Measurements from ENCODE around the gene BRMS1.

BRMS1 gene

GRCh38 chr11:66297610-66298009 is 47.3 kb downstream of the BRMS1 start:
- Histone ChIP-seq H3K9ac (ENCODE audit: low read depth, low read length) (no peak overlapping the region), H3K36me3 (ENCODE audit: insufficient read depth, low read length) (no peaks in the 10 kb centered on the region), H3K4me1 (ENCODE audit: insufficient read depth, low read length) (peaks cover 5% of the 10 kb centered on the region; the same call in 1 of the 2 replicates), H3K9me3 (ENCODE audit: control insufficient read depth, insufficient read depth, low read length) (no peaks in the 10 kb centered on the region)

DNA sequence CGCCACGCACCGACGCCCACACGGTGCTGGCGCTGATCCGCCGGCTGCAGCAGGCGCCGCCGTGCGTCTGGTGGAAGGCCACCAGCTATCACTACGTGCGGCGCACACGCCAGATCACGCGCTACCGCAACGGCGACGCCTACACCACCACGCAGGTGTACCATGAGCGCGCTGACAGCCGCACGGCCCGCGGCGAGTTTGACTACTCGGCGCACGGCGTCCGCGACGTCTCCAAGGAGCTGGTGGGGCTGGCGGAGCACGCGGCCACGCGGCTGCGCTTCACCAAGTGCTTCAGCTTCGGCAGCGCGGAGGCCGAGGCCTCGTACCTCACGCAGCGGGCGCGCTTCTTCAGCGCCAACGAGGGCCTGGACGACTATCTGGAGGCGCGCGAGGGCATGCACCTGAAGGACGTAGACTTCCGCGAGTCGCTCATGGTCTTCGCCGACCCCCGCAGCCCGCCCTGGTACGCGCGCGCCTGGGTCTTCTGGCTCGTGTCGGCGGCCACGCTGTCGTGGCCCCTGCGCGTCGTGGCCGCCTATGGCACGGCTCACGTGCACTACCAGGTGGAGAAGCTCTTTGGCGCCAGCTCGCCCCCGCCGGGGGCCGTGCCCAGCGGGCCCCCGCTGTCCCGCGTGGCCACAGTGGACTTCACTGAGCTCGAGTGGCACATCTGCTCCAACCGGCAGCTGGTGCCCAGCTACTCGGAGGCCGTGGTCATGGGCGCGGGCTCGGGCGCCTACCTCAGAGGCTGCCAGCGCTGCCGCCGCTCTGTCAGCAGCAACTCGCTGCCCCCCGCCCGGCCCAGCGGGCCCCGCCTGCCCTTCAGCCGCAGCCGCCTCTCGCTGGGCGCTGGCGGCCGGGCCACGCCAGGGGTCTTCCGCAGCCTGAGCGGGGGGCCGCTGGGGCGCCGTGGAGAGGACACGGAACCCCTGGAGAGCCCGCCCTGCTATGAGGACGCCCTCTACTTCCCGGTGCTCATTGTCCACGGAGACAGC is 50.0 kb downstream of the BRMS1 start:
- Histone ChIP-seq H3K36me3 (ENCODE audit: insufficient read depth, low read length) (no peaks in the 10 kb centered on the region), H3K9ac (ENCODE audit: low read depth, low read length) (no peak overlapping the region), H3K9me3 (ENCODE audit: control insufficient read depth, insufficient read depth, low read length) (no peaks in the 10 kb centered on the region), H3K4me1 (ENCODE audit: insufficient read depth, low read length) (peaks cover 11% of the 10 kb centered on the region; the same call in 1 of the 2 replicates)

DNA sequence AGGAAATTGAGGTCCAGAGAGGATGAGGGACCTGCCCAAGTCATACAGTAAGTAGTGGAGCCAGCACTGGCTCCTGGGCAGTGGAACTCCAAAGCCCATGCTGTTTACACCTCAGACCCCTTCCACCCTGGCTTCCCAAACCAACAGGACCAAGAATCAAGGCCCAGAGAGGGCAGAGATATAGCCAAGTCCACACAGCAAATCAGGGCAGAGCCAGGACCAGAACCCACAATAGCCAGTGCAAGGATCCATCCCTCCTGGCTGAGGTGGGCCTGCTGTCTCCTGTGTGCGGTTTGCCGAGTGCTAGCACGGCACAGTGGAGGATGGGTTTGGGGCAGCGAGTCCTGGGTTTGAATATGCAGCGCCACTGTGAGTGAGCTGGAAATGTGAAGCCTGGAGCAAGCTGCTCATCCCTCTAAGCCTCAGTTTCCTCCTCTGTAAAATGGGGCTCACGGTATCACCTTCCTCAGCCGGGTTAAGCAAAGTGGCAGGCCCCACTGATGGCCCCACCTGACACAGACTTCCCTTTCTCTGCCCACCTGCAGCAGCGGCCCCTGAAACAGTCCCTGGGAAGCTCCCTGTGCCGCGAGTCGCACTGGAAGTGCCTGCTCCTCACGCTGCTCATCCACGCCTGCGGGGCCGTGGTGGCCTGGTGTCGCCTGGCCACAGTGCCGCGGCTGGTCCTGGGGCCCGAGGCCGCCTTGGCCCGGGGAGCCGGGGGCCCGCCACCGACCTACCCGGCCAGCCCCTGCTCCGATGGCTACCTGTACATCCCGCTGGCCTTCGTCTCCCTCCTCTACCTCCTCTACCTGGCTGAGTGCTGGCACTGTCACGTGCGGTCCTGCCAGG is 50.9 kb downstream of the BRMS1 start:
- no peaks in the 10 kb centered on the region for H3K36me3 ChIP-seq (ENCODE audit: insufficient read depth, low read length)
- no peaks in the 10 kb centered on the region for H3K9me3 ChIP-seq (ENCODE audit: control insufficient read depth, insufficient read depth, low read length)
- H3K9ac ChIP-seq (ENCODE audit: low read depth, low read length) = no peak overlapping the region
- H3K4me1 ChIP-seq (ENCODE audit: insufficient read depth, low read length) = peaks cover 11% of the 10 kb centered on the region; the same call in 1 of the 2 replicates

DNA sequence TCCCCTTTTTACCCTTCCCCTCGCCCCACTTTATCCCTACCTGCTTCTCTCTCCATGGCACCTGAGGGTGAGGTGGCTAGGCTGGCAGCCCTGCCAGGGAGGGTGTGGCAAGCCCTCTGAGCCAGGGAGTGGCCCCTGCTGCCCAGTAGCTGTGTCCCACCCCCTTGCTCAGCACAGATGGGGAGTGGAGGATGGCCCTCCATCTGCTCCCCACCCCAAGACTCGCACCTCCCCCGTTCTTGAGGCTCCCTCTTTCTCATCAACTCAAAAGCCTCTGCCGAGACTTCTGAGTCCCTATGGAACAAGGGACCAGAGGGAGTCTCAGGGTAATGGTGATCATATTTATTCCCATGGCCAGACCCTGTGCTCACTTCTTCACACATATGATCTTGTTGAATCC is 51.6 kb downstream of the BRMS1 start:
- Histone ChIP-seq H3K9ac (ENCODE audit: low read depth, low read length) (no peak overlapping the region), H3K4me1 (ENCODE audit: insufficient read depth, low read length) (peaks cover 11% of the 10 kb centered on the region; the same call in 1 of the 2 replicates), H3K36me3 (ENCODE audit: insufficient read depth, low read length) (no peaks in the 10 kb centered on the region), H3K9me3 (ENCODE audit: control insufficient read depth, insufficient read depth, low read length) (no peaks in the 10 kb centered on the region)

- H3K4me1 ChIP-seq (ENCODE audit: insufficient read depth, low read length) = peaks cover 11% of the 10 kb centered on the region; the same call in 1 of the 2 replicates
- H3K36me3 ChIP-seq (ENCODE audit: insufficient read depth, low read length) = no peaks in the 10 kb centered on the region
- H3K9ac ChIP-seq (ENCODE audit: low read depth, low read length) = peak overlapping the region; percentile 50; the same call in 1 of the 2 replicates
These were observed 52.2 kb downstream of the BRMS1 start for GRCh38 chr11:66292543-66293332.

DNA sequence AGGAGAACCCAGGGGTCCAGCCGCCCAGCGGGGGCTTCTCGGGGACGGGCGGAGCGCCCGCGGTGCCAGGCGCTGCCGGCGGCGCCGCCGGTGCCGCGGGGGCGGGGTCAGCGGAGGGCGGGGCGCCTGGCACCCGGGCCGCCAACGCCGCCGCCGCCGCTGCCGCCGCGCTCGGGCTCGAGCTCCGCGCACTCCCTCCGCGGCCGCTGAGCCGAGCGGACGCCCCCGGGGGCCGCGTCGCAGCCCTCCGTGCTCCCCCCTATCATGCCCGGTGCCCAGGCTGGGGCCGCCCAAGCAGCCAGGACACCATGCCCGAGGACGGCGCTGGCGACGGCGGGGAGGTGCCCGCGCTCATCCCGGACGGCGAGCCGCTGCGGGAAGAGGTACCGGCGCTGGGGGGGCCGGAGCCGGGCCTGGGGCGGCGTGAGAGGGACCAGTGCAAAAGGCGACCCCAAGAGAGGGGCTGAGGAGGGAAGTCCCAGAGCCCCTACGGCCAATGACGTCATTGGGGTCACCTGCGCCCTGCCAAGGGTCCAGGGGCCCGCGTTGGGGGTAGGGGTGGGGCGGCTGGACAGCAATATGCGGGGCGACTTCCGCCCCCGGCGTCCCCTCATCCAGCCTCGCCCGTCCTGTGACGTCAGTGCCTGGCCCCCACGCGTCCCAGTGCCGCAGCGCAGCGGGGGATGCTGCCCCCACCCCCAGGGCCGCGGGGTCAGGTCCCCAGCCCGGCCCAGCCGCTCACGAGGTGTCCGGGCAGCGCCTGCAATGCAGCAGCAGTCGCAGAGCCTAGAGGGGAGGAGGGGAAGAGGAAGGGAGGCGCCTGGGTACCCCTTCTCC is 53.0 kb downstream of the BRMS1 start, which contains the start of gene TMEM151A:
TSS of gene TMEM151A (plus strand) at position 189 of the 837 bp plus-strand sequence. CDS start at position 309, 120 bp downstream.
- peaks cover 6% of the 10 kb centered on the region; the same call in 1 of the 2 replicates for H3K4me1 ChIP-seq (ENCODE audit: insufficient read depth, low read length)
- no peaks in the 10 kb centered on the region for H3K36me3 ChIP-seq (ENCODE audit: insufficient read depth, low read length)
- no peaks in the 10 kb centered on the region for H3K9me3 ChIP-seq (ENCODE audit: control insufficient read depth, insufficient read depth, low read length)
- peak within 1 kb of the TSS; percentile 50; the same call in 1 of the 2 replicates for H3K9ac ChIP-seq (ENCODE audit: low read depth, low read length)

More at GRCh38 chr11:66292543-66293332, 52.2 kb downstream of the BRMS1 start:
- H3K9me3 ChIP-seq (ENCODE audit: control insufficient read depth, insufficient read depth, low read length) = no peaks in the 10 kb centered on the region

- H3K9me3 ChIP-seq (ENCODE audit: control insufficient read depth, insufficient read depth, low read length) = no peaks in the 10 kb centered on the region
- H3K9ac ChIP-seq (ENCODE audit: low read depth, low read length) = peak overlapping the region; percentile 50; the same call in 1 of the 2 replicates
- no peaks in the 10 kb centered on the region for H3K36me3 ChIP-seq (ENCODE audit: insufficient read depth, low read length)
- peaks cover 6% of the 10 kb centered on the region; the same call in 1 of the 2 replicates for H3K4me1 ChIP-seq (ENCODE audit: insufficient read depth, low read length)
These were observed 53.6 kb downstream of the BRMS1 start for GRCh38 chr11:66291303-66291705.

GRCh38 chr11:66290330-66290621 is 54.6 kb downstream of the BRMS1 start:
- H3K36me3 ChIP-seq (ENCODE audit: insufficient read depth, low read length) = no peaks in the 10 kb centered on the region
- H3K9ac ChIP-seq (ENCODE audit: low read depth, low read length) = no peak overlapping the region
- no peaks in the 10 kb centered on the region for H3K9me3 ChIP-seq (ENCODE audit: control insufficient read depth, insufficient read depth, low read length)
- H3K4me1 ChIP-seq (ENCODE audit: insufficient read depth, low read length) = peaks cover 6% of the 10 kb centered on the region; the same call in 1 of the 2 replicates

DNA sequence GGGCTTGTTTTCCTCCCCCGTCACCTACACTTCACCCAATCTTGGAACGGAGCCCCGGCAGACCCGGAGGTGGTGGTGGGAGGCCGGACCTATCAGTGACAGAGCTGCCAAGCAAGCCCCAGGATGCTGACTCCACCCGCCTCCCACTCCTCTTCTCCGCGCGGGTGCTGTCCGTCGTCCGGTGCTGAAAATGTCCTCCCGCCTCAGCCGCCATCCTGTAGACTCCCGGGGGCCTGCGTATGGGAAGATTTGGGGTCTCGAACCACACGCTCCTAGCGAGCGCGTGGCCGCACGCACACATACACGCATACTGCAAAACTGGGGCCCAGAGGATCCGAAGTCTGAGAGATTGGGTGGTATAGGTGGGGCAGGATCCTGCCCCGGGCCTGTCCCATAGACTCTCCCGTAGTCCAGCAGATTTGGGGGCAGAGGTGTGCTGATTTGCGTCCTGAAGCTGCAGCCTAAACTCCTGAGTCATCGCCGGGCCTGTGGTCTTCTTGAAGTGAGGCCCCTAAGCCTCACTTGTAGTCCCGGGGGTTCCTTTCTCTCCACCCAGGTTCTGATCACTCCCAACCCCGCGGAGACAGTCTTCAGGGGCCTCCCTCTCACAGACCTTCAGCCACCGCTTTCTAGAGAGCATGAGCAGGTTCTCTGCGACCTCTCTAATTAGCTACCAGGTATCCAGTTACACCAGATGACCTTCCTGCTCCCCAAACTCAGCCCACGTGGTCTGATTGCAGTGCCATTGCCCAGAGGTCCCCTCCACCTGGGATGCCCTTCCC is 55.2 kb downstream of the BRMS1 start:
- Histone ChIP-seq H3K4me1 (ENCODE audit: insufficient read depth, low read length) (peaks cover 6% of the 10 kb centered on the region; the same call in 1 of the 2 replicates), H3K9ac (ENCODE audit: low read depth, low read length) (peak overlapping the region; percentile 81)

GRCh38 chr11:66288671-66289547 is 56.0 kb downstream of the BRMS1 start, which contains the start of gene YIF1A:
TSS of gene YIF1A (minus strand) at chr11:66289143. CDS start at chr11:66288985, 158 bp downstream.
- no peaks in the 10 kb centered on the region; the same call in 1 of the 2 replicates for H3K36me3 ChIP-seq (ENCODE audit: insufficient read depth, low read length)
- peak within 1 kb of the TSS; percentile 81 for H3K9ac ChIP-seq (ENCODE audit: low read depth, low read length)
- H3K4me1 ChIP-seq (ENCODE audit: insufficient read depth, low read length) = peaks cover 6% of the 10 kb centered on the region; the same call in 1 of the 2 replicates
- no peaks in the 10 kb centered on the region for H3K9me3 ChIP-seq (ENCODE audit: control insufficient read depth, insufficient read depth, low read length)

More for the DNA sequence above, 55.2 kb downstream of the BRMS1 start:
- Histone ChIP-seq H3K9me3 (ENCODE audit: control insufficient read depth, insufficient read depth, low read length) (no peaks in the 10 kb centered on the region), H3K36me3 (ENCODE audit: insufficient read depth, low read length) (no peaks in the 10 kb centered on the region)

DNA sequence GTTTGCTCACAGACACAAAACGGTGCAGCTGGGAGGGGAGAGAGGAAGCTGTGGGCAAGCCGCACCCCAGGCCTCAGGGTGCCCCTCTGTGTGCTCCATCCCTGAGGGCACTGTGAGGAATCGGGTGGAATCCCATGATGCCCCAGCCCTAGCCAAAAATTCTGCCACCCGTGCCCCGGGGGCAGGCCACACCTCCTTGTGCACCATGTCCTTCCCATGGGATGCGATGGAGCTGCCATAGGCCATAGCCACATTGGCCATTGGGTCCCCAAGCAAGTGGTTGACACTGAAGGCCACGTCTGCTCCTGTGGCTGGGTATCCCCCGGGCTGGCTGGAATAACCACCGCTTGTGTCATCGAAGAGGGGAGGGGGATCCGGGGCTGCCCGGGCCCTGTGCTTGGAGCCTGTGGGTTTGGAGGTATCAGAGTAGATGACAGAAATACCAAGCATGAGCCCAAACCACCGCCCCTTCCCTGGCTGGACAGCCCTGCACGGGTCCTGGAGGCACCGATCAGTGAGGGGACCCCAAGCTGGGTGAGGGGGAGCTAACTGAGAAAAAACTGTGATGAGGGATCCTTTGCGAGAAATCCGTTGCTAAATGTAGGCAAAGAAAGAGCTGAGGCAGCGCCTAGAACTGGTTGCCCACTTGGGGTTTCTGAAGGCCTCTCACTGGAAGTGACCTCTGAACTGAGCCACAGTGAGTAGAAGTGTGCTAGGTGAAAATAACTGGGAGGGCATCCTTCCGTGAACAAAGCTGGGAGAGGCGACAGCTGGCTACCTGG is 56.8 kb downstream of the BRMS1 start:
- H3K9ac ChIP-seq (ENCODE audit: low read depth, low read length) = peak overlapping the region; percentile 81
- no peaks in the 10 kb centered on the region; the same call in 1 of the 2 replicates for H3K36me3 ChIP-seq (ENCODE audit: insufficient read depth, low read length)
- no peaks in the 10 kb centered on the region for H3K9me3 ChIP-seq (ENCODE audit: control insufficient read depth, insufficient read depth, low read length)
- H3K4me1 ChIP-seq (ENCODE audit: insufficient read depth, low read length) = peaks cover 6% of the 10 kb centered on the region; the same call in 1 of the 2 replicates

Measured in ES-I3 (cell line).